ENCODE measurements around the gene ATG14. TPM values are rescaled to one million over a fixed set of nuclear protein-coding genes. Genes with fewer than 3 reads are reported as not detected.

Gene ATG14
- total RNA-seq, 1 donor from 2014 or later: 28.8 TPM

DNA sequence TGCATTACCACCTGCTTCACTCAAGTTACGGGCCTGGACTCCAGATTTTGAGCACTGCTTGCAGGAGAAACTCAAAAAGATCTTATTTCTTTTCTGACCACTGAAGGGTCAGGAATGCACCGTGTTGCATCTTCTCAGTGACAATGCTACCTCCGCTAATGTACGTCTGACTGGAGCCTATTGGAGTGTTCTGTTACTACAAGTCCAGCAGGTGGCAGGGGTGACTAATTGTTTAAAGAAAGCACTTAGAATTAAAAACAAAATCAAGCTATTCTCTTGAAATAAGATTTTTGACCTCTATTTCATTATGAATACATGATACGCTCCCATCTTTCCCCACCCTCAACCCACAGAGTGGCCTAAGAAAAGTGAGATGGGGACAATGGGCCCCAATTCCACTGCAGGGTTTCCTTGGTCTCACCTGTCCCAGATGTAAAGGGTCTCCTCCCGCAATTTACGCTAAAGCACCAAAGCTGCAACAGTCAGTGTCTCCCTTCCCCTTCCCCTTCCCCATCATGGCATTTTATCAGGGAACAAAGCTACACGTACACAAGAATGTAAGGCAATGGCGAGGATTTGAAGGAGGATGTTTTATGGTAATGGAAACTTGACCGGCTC, 26.5 kb upstream of the ATG14 start:
- Mint-ChIP-seq H3K4me1 (peaks cover 6% of the 10 kb centered on the region), H3K36me3 (no peaks in the 10 kb centered on the region), H3K4me3 (no peak overlapping the region), H3K27ac (peak overlapping the region; percentile 76), H3K9me3 (no peaks in the 10 kb centered on the region), H3K27me3 (ENCODE audit: insufficient read depth, low read depth) (no peaks in the 10 kb centered on the region)
- H3K79me2 ChIP-seq (ENCODE audit: low read depth): no peaks in the 10 kb centered on the region
- H3K9me3 ChIP-seq (ENCODE audit: low read depth): no peaks in the 10 kb centered on the region
- no peak overlapping the region for H3K4me3 ChIP-seq
- H2AFZ ChIP-seq (replicated peaks): no peak overlapping the region
- DNase-seq (ENCODE audit: low spot score): peak; percentile 74
- no peak overlapping the region for H3K27ac ChIP-seq
- H3K4me1 ChIP-seq: no peaks in the 10 kb centered on the region
- H3K4me2 ChIP-seq: no peak overlapping the region
- TF ChIP-seq EZH2phosphoT487 (IDR thresholded peaks at IDR 0.05) (no peak), EZH2 (IDR thresholded peaks at IDR 0.05) (no peak)
- TF ChIP-seq, protein P1, sequence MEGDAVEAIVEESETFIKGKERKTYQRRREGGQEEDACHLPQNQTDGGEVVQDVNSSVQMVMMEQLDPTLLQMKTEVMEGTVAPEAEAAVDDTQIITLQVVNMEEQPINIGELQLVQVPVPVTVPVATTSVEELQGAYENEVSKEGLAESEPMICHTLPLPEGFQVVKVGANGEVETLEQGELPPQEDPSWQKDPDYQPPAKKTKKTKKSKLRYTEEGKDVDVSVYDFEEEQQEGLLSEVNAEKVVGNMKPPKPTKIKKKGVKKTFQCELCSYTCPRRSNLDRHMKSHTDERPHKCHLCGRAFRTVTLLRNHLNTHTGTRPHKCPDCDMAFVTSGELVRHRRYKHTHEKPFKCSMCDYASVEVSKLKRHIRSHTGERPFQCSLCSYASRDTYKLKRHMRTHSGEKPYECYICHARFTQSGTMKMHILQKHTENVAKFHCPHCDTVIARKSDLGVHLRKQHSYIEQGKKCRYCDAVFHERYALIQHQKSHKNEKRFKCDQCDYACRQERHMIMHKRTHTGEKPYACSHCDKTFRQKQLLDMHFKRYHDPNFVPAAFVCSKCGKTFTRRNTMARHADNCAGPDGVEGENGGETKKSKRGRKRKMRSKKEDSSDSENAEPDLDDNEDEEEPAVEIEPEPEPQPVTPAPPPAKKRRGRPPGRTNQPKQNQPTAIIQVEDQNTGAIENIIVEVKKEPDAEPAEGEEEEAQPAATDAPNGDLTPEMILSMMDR (IDR thresholded peaks at IDR 0.05): peak; percentile 70
- H4K20me1 ChIP-seq (ENCODE audit: low read depth): no peaks in the 10 kb centered on the region
- peaks cover 4% of the 10 kb centered on the region for H3K27me3 ChIP-seq
- H3K9ac ChIP-seq: no peak overlapping the region
- no peaks in the 10 kb centered on the region for H3F3A ChIP-seq (ENCODE audit: low read depth)
- no peaks in the 10 kb centered on the region for H3K36me3 ChIP-seq

- Mint-ChIP-seq H3K9me3 (no peaks in the 10 kb centered on the region), H3K36me3 (no peaks in the 10 kb centered on the region), H3K4me1 (peaks cover 6% of the 10 kb centered on the region), H3K27ac (no peak overlapping the region), H3K4me3 (no peak overlapping the region), H3K27me3 (ENCODE audit: insufficient read depth, low read depth) (no peaks in the 10 kb centered on the region)
- DNase-seq (ENCODE audit: low spot score): no peak
- no peaks in the 10 kb centered on the region for H3K36me3 ChIP-seq
- H3K9me3 ChIP-seq (ENCODE audit: low read depth): no peaks in the 10 kb centered on the region
- no peak overlapping the region for H3K4me3 ChIP-seq
- H3K9ac ChIP-seq: no peak overlapping the region
- peaks cover 4% of the 10 kb centered on the region for H3K27me3 ChIP-seq
- H3K79me2 ChIP-seq (ENCODE audit: low read depth): no peaks in the 10 kb centered on the region
- no peaks in the 10 kb centered on the region for H4K20me1 ChIP-seq (ENCODE audit: low read depth)
- H3K4me1 ChIP-seq: no peaks in the 10 kb centered on the region
- TF ChIP-seq, protein P1 (IDR thresholded peaks at IDR 0.05): no peak
- TF ChIP-seq EZH2phosphoT487 (IDR thresholded peaks at IDR 0.05): no peak
- no peak for TF ChIP-seq EZH2 (IDR thresholded peaks at IDR 0.05)
- no peak overlapping the region for H3K4me2 ChIP-seq
- H3F3A ChIP-seq (ENCODE audit: low read depth): no peaks in the 10 kb centered on the region
- no peak overlapping the region for H3K27ac ChIP-seq
- H2AFZ ChIP-seq (replicated peaks): no peak overlapping the region
These were observed 25.3 kb upstream of the ATG14 start for GRCh38 chr14:55436931-55437330.

- H3K9ac ChIP-seq: no peak overlapping the region
- no peaks in the 10 kb centered on the region for H3K79me2 ChIP-seq (ENCODE audit: low read depth)
- no peaks in the 10 kb centered on the region for H3K36me3 Mint-ChIP-seq
- H3K4me2 ChIP-seq: no peak overlapping the region
- no peaks in the 10 kb centered on the region for H3K27me3 Mint-ChIP-seq (ENCODE audit: insufficient read depth, low read depth)
- peaks cover 4% of the 10 kb centered on the region for H3K27me3 ChIP-seq
- no peaks in the 10 kb centered on the region for H3K4me1 ChIP-seq
- no peak overlapping the region for H3K4me3 ChIP-seq
- H2AFZ ChIP-seq (replicated peaks): no peak overlapping the region
- H3F3A ChIP-seq (ENCODE audit: low read depth): no peaks in the 10 kb centered on the region
- DNase-seq (ENCODE audit: low spot score): no peak
- H3K36me3 ChIP-seq: no peaks in the 10 kb centered on the region
- H3K4me3 Mint-ChIP-seq: no peak overlapping the region
- no peaks in the 10 kb centered on the region for H4K20me1 ChIP-seq (ENCODE audit: low read depth)
- H3K4me1 Mint-ChIP-seq: peaks cover 6% of the 10 kb centered on the region
- H3K27ac ChIP-seq: no peak overlapping the region
- no peaks in the 10 kb centered on the region for H3K9me3 ChIP-seq (ENCODE audit: low read depth)
- no peak overlapping the region for H3K27ac Mint-ChIP-seq
- H3K9me3 Mint-ChIP-seq: no peaks in the 10 kb centered on the region
- TF ChIP-seq EZH2 (IDR thresholded peaks at IDR 0.05): no peak
- TF ChIP-seq EZH2phosphoT487 (IDR thresholded peaks at IDR 0.05): no peak
- TF ChIP-seq, protein P1 (IDR thresholded peaks at IDR 0.05): no peak
These were observed 24.9 kb upstream of the ATG14 start for GRCh38 chr14:55436519-55436918.
